Left forelimb (tissue), 1 donor: ENCODE results near the gene TNK2.
"Not testable (repeated sequence)": the region's sequence is repeated elsewhere in the genome, so short reads cannot be mapped to it uniquely, and the experiment has no call there.

ENCODE experiments used
- DNase-seq: peaks from one replicate; pipeline ENCODE4 v3.0.0-alpha.2; 2018; ENCODE audit warnings: low spot score

TNK2 gene

GRCh38 chr3:195885036-195885891, 23.1 kb downstream of the TNK2 start:
- DNase-seq, result no peak

DNA sequence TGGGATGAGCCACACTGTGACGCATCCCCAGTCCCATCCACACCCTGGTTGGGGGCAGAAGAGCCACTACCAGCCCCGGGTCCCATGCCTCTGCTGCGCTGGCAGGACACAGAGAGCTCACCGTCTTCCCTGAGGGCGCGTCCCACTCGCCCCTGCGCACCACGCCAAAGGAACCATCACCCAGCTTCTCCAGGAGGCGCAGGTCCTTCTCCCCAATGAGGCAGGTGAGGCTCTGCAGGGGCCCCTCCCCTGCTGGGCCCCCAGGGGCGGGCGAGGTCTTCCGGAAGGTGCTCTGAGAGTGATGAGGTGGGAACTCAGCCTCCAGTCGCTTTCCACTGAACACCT, 23.7 kb downstream of the TNK2 start:
- DNase-seq, result no peak

DNA sequence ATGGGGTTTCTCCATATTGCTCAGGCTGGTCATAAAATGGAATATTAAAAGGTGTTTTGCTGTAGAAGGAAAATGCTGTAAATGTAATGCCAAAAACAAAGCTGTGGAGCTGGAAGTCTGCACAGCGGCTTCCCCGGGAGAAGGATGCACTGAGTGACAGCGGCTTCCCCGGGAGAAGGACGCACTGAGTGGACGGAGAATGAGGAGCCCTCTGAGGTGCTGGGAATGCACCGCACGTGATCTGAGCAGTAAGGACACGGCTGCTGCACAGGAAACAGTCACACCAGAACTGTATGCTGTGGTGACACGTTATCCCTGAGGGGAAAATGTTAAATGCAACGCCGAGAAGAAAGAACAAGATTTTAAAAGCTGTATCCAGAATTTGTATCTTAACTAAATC, 24.6 kb downstream of the TNK2 start:
- no peak for DNase-seq

DNA sequence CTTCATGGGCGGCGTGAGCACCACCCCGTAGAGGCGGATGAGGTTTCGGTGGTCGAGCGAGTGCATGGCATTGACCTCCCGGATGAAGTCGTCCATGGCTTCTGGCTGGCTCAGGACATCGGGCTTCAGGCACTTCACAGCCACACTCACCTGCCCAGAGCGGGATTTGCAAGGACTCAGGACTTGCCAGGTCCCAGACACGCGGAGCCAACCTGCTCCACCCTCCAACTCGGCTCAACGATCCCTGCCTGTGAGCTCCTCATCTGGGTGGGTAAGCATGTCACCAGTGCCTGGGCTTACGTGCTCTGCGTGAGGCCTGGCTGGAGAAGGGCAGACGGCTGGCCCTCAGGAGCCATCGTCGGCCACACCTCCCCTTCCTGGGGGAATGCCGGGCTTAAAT, 25.2 kb downstream of the TNK2 start:
- DNase-seq, result no peak

GRCh38 chr3:195882002-195882441, 26.3 kb downstream of the TNK2 start:
- DNase-seq, result no peak

DNA sequence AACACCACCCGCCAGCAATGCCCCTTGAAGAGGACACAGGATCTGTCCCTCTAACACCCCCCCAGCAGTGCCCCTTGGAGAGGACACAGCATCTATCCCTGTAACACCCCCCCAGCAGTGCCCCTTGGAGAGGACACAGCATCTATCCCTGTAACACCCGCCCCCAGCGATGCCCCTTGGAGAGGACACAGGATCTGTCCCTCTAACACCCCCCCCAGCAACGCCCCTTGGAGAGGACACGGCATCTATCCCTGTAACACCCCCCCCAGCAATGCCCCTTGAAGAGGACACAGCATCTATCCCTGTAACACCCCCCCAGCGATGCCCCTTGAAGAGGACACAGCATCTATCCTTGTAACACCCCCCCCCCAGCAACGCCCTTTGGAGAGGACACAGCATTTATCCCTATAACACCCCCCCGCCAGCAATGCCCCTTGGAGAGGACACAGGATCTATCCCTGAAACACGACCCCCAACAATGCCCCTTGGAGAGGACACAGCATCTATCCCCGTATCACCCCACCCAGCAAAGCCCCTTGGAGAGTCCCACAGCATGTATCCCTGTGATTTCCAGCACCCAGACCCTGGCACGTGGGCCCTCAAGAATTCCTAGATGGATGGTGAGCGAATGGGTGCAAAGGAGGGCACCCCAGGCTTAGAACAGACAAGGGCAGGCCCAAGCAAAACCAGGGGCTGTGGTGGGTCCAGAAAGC, 26.9 kb downstream of the TNK2 start:
- DNase-seq, result no peak

- DNase-seq, result no peak
These were observed 28.3 kb downstream of the TNK2 start for GRCh38 chr3:195880037-195880431.

DNA sequence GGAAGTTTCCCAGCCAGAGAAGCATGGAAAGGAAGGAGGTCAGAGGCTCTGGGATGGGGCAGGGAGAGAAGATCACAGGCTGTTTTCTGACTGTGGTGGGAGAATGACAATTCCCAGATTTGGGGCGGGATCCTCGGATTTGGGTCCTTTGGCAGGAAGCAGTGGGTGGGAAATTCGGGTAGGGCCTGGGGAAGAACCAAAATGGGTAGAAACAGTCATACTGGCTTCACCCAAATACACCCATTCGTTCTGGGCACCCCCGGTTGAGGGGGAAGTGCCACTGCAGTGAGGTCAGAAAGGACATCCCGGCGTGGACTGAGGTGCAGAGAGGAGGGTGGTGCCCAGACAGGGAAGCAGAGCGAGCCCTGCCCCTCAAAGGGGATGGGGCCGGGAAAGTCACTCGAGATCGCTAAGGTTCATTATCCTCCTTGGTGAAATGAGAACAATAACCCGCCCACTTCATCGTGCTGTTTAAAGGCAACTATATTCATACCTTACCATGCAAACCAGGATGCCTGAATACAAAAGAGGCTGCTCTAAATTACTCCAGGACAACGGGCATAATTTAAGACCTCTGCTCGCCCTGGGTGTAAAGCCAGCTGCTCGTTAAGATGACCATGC, 28.8 kb downstream of the TNK2 start:
- DNase-seq, result no peak

DNA sequence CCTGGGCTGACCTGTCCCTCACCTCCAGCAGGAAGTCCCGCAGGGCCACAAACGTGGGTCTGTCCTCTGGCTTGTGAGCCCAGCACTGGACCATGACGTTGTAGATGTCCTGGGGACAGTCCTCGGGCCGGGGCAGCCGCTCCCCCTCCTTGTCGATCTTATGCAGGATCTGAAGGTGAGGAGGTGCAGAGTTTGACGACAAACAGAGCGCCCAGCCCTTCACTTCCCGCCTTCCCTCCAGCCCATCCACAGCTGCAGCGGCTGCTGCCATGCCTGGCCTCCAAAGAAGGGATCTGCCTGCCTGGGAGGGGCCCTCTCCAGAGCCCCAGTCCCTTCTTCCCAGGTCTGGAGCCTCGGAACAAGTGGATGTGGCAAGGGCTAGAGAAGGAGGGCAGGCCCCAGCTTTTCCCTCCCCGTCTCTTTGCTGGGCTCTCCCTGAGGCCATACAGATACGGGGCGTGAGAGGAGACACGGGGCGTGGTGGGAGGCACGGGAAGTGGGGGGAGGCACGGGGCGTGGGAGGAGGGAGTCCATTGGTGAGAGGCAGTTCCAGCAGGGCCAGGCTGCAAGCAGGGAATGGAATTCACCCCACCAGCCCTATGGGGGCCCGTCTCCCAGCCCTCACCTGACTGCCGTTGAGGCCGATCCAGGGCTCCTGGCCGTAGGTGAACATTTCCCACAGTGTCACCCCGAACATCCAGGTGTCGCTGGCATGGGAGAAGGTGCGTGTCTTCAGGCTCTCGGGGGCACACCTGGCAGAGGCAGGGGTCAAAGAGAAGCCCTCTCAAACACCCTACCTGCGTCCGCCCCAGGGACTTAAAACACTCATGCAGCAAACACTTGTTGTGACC, 29.7 kb downstream of the TNK2 start:
- DNase-seq, result no peak

DNA sequence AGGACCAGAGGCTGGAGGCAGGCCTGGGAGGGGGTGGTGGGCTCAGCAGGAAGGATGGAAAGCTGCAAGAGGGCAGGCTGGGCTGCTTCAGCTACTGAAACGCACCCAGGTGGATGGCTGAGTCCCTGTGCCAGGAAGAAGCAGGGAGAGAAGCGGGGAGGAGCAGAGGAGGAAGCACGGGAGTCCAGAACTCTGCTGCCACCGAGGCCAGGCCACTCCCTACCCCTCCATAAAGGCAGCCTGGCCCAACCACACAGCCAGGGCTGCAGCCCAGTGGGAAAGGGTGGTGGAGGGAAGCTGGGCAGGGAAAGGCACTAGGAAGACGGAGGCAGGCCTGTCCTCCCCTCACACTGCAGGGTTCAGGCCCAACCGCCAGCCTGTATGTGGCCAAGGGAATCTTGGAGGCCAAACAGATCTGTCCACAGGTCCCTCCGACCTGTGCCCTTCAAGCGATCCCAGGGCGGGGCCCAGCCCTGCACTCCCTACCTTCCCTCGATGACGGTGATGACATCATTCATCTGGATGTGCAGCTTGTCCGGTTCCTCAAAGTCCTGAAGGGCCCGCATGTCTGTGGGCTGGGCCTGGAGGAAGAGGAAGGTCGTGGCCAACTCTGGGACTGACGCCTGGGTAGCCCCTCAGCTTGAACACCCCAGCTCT, 30.5 kb downstream of the TNK2 start:
- DNase-seq, result no peak

DNA sequence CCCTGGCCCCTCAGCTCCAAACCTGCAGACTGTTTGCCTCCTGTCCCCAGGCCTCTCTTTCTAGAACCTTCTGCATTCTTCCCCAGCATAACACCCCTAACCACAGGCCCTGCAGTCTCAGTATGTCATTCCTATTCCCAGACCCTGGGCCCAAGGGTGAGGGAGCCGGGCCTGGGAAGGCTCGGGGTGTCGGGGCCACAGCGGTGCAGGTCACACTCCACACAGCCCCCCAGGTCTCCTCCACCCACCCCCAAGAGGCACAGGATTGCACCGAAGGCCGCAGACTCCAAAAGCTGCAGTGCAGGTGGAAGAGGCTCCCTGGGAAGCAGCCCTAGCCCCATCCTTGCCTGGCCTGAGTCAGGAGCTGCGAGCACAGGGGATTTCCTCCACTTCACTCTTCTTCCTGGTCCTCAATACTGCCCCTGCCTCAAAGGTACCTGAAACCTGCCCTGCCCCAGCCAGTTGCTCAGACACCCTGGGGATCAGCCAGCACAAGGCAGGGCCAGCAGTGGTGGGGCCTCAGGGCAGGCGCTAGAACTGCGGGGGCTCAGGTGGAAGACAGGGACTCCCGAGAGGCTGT, 31.1 kb downstream of the TNK2 start:
- DNase-seq, result no peak

DNA sequence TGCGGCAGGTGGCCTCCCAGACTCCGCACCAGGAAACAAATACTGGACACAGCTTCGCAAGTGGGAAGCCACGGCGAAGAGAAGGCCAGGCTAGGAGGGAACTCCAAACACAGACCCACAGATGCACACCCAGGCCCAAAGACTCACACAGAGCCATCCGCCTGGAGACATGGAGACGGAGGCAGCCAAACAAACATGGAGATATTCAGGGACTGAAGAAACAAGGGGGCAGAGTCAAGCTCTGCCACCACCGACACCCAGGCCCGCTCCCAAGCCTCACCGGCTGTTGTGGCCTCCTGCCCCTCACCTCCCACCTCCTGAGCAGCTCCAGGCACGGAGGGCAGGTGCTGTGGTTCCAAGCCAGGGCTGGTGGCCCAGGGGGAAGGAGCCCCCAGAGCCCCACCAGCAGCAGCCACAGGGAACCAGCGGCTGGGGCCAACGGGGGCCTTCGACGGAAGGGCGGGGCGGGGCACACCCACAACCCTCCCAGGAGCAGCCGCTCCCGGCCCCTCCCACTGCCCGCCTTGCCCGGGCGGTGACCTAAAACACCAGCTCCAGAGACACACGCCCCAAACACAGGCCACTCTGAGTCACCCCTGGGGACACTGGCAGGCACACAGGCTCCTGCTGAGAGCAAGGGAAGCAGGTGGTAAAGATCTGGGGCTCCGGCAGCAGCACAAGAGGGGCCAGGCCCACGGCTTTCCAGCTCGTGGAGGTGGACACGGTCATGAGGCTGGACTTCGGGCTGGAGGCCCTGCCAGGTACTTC, 31.9 kb downstream of the TNK2 start:
- DNase-seq, result no peak

- no peak for DNase-seq
These were observed 32.7 kb downstream of the TNK2 start for GRCh38 chr3:195875482-195876236.

GRCh38 chr3:195873971-195874370, 34.4 kb downstream of the TNK2 start:
- DNase-seq, result no peak

DNA sequence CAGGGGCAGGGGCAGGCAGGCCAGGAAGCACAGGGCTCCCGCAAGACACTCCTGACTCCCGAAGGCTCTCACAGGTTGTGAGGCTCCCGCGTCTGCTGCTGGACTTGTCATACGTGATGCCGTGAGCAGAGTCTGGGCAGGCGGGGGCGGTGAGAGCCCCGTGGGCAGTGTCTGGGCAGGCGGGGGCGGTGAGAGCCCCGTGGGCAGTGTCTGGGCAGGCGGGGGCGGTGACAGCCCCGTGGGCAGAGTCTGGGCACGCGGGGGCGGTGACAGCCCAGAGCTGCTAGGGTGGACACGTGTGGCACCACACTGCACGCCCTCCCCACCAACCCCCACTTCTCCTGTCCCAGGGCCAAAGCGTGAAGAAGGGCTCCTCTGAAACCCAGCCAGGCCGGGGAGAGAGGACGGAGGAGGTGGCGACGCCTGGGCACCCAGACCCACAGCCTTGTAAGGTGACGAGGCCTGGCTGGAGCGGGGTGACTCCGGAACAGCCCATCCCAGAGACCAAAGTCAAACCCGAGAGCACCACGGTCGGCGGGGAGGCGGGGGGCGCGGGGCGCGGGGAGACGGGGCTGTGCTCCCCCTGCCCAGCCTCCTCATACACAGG, 35.0 kb downstream of the TNK2 start:
- no peak for DNase-seq

- DNase-seq, result no peak
These were observed 35.6 kb downstream of the TNK2 start for GRCh38 chr3:195872800-195873199.

- no peak for DNase-seq
These were observed 36.3 kb downstream of the TNK2 start for GRCh38 chr3:195872097-195872496.

DNA sequence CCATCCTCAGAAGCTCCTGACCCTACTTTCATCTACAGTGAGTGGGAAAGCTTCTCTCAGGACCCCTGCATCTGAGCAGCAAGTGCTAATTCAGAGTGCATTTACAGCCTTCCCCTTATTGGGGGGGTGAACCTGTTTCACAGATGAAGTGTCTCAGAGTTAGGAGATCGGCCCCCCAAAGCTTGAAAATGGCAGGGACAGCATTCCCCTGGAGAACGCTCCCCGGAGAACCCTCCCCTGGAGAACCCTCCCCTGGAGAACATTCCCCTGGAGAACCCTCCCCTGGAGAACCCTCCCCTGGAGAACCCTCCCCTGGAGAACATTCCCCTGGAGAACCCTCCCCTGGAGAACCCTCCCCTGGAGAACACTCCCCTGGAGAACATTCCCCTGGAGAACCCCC, 36.7 kb downstream of the TNK2 start:
- not testable (repeated sequence) for DNase-seq

- no peak for DNase-seq
These were observed 37.4 kb downstream of the TNK2 start for GRCh38 chr3:195870937-195871336.
